DMS153 treated with DMSO at 0.1 percent for 48 hours (cell line): Measurements from ENCODE around the gene WDR19.
"Not testable (repeated sequence)": the region's sequence is repeated elsewhere in the genome, so short reads cannot be mapped to it uniquely, and the experiment has no call there.

Source experiments
- DNase-seq: peaks from one replicate; lab custom pipeline; 2025; ENCODE audit not compliant: unreplicated experiment; lab: John Stamatoyannopoulos, UW

Gene WDR19

DNA sequence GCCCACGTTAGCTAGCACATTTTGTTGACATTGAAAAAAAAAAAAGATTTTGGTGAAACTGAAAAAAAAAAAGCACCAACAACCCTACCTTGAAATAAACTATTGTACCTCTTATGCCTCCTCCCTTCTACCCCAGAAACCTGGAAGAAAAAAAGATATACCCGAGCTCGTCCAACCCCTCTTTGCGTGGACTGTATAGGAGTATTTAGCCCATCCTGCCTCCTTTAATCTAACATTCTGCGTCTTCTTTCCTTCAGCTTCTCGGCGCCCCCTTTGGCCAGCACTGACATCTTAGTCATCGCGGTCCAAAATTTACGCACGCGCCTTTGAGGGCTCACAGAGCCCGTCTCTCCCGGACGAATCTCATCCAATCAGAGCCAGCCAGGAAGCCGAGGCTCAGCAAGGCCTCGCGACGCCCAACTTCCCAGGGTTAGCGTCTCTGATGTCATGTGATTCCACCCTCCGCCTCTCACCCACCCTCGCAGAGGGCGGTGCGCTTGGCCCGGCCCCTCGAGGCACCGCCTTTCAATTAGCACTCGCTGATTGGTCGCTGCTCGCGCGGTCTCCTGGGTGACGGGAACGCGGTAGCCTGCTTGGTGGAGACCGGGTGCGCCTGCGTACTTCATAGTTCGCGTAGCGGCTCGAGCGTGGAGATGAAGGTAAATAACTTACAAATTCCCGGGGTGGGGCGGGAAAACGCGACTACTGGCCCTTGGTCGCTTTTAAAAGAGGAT lies at the start of gene WDR19:
WDR19 (plus strand) TSS at position 625 of the 734 bp plus-strand sequence; CDS start at position 654, 29 bp downstream.
- peak; percentile 85 for DNase-seq

DNA sequence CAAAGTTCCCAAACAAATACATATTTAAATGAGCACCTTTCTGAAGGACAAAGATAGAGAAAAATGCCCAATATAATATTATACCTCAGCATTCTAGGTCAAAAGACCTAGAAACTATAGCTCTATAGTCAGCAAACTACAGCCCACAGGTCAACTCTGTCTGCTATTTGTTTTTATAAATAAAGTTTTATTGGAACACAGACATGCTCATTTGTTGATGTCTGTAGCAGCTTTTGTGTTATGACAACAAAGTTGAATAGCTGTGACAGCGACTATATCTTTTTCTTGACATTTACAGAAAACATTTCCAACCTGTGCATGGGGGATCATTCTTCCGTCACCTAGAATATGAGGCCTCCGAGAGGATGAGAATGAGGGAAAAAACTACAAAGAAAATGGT lies 48.7 kb upstream of the WDR19 start:
- no peak for DNase-seq

DNA sequence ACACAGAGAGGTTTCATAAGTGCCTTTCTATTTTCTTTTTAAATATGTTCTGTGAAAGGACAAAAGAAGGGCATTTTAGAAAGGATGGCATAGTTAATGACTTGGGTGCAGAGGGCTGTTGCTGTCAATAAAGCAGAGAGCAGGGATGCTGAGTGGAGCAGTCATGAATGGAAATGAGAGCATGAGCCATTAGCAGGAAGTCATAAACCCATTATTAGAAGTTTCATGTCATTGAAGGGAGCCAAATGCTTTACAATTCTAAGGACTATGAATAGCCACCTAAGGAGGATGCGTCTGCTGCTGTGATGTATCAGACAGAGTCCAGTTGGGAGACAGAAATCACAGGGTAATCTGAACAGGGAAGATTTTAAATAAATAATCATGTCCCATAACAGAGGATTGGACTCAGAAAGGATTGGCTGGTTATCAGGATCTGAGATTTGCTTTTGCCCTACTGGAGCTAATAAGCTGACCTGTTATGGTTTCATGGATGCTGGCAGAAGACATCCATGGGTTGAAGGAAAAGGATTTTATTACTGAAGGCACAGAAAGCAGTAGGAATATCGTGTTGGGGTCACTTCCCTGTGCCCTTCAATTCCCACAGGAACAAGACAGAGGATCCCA lies 47.5 kb upstream of the WDR19 start:
- peak; percentile 76 for DNase-seq

DNA sequence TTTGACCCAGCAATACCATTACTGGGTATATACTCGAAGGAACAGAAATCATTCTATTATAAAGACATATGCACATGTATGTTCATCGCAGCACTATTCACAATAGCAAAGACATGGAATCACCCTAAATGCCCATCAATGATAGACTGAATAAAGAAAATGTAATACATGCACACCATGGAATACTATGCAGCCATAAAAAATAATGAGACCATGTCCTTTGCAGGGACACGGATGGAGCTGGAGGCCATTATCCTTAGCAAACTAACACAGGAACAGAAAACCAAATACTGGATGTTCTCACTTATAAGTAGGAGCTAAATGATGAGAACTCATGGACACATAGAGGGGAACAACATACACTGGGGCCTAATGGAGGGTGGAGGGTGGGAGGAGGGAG lies 44.1 kb upstream of the WDR19 start:
- not testable (repeated sequence) for DNase-seq

DNA sequence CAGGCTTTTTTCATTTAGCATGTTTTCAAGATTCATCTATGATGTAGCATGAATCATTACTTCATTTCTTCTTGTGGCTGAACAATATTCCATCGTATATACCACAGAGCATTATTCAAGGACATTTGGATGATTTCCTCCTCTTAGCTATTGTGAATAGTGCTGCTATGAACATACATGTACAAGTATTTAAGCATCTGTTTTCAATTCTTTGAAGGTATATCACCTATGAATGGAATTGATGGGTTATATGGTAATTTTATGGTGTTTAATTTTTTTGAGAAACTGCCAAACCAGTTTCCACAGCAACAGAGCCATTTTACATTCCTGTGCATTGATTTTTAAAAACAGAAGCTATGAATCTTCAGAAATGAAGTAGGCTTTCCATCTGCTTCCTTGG lies 36.1 kb upstream of the WDR19 start:
- DNase-seq: no peak

DNA sequence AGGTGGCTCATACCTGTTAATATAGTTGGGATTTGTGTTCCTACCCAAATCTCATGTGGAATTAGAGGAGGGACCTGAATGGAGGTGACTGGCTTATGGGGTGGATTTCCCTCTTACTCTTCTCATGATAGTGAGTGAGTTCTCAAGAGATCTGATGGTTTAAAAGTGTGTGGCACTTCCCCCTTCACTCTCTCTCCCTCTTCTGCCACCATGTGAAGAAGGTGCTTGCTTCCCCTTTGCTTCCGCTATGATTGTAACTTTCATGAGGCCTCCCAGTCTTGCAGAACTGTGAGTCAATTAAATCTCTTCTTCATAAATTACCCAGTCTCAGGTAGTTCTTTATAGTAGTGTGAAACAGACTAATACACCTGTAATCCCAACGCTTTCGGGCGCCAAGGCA lies 28.3 kb upstream of the WDR19 start:
- no peak for DNase-seq

DNA sequence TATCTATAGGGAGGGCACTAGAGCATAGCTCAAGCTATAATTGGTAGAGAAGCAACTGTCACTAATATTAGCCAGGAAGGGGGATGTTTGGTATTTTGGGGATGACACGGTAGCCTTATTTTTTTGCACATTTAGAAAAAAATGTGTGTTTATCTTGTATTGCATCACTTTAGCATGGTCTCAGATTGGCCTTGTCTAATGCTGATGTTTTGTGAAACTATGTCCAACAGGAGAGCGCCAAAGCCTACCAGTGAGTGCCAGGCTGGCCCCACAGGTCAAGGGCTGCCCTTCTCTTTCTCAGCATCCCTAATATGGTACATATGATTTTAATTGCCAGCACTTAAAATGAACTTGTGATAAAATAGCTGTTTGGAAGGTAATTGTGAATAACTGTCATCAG lies 24.8 kb upstream of the WDR19 start:
- no peak for DNase-seq

DNA sequence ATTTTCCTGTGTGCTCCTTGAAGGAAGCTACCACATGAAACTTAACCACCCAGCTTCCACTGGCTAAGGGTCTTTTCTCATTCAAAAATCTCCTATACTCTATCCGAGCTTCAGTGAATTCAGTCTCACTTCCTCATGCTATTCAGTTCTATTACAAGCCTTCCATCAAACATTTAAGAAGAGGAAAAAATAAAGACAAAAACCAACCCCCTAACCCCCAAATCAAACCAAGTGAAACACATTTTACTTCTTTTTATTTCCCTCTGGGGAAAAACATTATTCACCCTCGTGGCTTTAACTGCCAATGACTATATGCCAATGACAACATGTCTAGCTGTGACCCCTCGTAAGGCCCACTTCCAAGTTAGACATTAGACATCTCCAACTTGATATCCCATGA lies 16.2 kb upstream of the WDR19 start:
- no peak for DNase-seq

DNA sequence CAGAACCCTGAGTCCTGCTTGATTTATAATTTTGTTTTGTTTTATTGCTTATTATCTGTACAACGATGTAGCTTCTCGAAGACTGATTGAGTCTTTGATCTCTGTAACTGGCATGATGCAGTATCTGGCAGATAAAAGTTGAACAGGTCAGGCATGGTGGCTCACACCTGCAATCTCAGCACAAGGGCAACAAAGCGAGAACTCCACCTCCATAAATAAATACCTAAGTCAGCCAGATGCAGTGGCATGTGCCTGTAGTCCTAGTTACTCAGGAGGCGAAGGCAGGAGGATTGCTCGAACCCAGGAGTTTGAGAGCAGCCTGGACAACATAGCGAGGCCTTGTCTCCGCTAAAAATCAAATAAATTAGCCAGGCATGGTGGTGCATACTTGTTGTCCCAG lies 15.7 kb upstream of the WDR19 start:
- DNase-seq: no peak

DNA sequence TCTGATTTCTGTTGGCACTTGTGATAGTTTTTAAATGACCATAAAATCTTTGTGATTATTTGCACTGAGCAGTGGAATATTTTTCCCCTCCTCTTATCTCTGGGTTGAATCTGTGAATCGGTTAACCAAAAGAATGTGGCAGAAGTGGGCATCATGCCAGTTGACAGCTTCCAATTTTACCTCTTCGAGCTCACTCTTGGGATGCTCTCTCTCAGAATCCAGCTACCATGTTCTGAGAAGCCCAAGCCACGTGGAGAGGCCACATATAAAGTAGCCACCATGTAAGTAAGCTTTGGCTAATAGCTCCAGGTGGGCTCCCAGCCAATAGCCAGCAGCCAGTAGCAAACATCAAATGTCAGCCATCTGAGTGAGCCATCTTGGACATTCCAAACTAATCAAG lies 12.9 kb upstream of the WDR19 start:
- DNase-seq: no peak

DNA sequence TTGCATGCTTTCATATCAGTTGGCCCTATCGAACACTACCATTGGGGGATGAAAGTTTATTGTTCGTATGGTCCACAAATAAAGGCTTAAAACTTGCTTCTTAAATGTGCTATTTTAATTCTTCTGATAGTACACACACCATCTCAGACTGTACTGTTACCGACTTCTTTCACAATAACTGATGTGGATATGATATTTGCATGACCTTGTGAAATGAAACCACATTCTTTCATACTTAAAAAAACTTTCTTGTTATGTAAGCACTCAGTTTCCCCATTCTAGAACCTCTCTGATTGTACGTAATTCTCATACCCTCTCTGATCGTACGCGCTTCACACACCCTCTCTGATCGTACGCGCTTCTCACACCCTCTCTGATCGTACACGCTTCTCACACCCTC lies 12.0 kb upstream of the WDR19 start:
- DNase-seq: no peak

DNA sequence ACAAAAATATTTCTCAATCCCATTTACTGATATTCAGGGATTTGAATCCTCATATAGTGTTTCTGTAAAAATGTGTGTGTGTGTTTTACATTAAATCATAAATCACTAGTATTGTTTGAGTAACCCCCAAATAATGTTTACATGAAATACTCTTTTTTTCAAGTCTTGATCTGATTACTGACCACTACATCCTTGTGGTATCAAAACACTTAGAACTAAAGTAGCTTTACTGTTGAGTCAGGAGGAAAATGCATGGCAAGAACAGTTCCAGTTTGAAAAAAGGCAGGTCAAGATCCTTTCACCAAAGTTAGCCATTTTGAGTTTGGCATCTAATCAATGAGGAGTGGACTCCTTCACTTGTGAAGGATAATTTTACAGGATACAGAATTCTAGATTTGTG lies 3.6 kb upstream of the WDR19 start:
- DNase-seq: no peak

DNA sequence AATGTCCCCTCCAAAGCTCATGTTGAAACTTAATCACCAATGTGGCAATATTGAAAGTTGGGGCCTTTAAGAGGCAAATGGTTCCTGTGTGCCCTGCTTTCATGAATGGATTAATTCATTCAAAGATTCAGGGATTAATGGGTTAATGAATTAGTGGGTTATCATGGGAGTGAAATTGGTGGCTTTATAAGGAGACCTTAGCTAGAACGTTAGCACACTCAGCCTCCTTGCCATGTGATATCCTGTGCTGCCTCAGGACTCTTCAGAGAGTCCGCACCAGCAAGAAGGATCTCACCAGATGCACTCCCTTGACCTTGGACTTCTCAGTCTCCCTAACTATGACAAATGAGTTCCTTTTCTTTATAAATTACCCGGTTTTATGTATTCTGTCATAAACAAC lies 2.6 kb upstream of the WDR19 start:
- DNase-seq: no peak

DNA sequence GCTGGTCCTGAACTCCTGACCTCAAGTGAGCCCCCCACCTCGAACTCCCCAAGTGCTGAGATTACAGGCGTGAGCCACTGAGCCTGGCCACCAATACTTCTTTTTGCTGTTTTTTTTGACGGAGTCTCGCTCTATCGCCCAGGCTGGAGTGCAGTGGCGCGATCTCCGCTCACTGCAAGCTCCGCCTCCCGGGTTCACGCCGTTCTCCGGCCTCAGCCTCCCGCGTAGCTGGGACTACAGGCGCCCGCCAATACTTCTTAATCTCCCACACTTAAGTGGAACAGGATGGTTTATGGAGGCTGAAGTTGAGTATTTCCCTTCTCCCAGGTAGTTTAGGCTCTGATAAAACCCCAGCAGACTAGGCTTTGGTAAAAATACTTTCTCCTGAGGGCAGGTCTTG lies 1.7 kb upstream of the WDR19 start:
- DNase-seq: not testable (repeated sequence)

DNA sequence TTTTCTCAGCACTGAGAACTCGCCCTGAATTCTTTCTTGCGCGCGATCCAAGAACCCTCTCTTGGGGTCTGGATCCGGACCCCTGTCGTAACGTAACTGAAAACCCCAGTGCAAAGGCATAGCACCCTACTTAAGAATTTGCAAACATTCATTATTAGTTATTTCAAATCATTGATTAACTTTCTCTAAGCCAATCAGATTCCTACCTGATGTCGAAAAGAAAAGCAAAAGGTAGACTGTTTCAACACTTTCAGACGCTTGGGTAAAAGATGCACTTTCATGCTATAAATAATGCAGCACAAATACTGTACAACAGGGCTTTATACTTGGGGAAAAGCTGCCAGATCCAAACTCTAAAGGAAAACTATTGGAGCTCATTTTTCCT lies 817 bp upstream of the WDR19 start:
- DNase-seq: no peak

DNA sequence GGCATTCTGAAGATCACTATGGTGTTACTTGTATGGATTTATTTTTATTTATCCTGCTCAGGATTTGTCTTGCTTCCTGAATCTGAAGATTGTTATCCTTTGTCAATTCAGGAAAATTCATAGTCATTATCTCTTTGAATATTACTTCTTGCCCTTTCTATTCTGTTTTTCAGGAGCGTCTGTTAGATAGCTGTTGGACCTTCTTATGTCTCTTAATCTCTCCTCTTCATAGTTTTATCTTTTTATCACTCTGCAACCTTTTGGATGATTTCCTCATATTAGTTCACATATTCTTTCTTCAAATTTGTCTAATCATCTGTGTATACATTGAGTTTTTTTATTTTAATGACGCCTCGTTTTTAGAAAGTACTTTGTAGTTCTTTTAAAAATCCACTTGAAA lies 19.6 kb downstream of the WDR19 start:
- DNase-seq: no peak

DNA sequence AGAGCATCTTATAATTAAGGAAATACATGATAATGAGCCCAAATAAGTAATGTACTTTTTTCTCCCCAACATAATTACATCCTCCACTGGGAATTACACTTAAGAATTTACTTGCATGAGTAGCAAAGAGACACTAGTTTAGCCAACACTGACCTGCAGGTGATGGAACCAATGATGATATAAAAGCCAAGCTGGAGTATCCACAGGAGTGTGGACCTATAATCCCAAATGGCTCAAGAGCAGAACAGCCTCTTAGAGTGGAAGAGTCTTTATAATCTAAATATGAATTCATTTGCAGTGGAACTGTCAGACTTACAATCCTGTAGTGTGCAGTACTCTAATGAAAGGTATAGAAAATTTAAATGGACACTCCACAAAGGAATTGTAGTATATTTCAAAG lies 22.2 kb downstream of the WDR19 start:
- DNase-seq: no peak

DNA sequence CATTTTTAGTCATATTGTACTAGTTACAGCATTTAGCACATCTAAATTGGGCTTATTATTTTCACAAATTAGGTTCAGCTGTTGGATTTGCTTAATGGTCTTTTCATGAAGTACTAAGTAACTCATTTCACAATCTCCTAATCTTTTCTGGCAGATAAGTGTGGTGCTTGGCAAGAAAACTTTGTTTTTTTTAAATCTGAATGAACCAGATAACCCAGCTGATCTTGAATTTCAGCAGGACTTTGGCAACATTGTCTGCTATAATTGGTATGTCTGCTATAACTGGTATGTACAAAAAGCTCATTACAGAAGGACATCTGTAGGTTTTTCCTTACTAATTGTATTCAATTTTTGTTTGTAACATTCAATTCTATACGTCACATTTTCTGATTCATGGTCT lies 22.7 kb downstream of the WDR19 start:
- DNase-seq: no peak

DNA sequence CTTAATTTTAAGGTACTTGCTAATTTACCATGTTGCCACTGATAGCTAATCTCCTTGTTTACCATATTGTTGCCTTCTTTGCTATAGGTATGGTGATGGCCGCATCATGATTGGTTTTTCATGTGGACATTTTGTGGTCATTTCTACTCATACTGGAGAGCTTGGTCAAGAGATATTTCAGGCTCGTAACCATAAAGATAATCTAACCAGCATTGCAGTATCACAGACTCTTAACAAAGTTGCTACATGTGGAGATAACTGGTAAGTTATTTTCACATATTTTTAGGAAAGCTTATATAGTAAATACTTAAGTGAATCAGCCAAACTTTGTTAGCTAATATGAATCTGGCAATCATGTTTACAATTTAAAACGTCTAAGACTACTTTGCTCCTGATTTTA lies 23.1 kb downstream of the WDR19 start:
- DNase-seq: no peak

DNA sequence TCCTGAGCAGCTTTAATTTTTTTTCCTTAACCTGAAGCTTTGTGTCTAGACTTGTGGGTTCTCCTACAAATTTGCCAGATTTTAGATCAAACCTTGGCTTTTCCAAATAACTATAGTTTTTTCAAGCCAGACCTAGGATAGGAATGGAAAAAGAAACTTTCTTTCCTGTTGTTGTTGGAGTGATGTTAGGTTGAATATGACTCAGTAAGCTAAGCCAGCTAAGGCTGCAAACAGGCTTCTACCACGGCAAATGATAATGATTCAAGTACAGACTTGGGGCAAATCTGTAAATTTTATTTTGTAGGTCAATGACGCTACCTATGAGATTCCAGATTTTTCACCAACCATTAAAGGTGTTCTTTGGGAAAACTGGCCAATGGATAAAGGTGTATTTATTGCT lies 45.6 kb downstream of the WDR19 start:
- no peak for DNase-seq

DNA sequence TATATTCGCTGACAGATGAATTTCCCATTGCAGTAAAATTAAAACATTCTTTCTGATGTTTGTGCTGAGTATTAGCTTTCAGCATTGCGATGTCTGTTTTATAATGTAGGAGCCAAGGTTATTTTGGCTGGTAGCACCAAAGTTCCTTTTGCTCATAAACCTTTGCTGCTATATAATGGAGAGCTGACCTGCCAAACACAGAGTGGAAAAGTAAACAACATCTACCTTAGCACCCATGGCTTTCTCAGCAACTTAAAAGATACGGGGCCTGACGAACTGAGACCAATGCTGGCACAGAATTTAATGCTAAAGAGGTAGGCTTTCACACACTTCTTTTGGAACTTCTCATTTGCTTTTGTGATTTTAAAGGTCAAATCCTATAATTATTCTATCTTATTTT lies 46.0 kb downstream of the WDR19 start:
- peak; percentile 0 for DNase-seq

DNA sequence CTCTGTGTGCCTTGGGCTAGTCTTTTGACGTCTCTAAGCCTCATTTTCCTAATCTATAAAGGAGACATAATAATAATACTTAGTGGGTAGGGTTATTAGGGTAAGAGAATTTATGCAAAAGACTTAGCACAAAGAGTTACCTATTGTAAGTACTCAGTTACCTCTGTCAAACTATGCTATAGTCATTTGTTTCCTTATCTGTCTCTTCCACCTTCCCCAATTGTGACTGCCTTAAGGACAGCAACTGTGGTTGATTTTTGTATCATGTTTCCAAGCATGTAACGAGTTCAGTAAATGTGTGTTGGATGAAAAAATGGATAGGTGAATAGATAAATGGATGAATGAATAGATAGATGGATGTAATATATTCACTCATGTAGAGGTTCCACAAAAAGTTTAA lies 48.1 kb downstream of the WDR19 start:
- DNase-seq: no peak

DNA sequence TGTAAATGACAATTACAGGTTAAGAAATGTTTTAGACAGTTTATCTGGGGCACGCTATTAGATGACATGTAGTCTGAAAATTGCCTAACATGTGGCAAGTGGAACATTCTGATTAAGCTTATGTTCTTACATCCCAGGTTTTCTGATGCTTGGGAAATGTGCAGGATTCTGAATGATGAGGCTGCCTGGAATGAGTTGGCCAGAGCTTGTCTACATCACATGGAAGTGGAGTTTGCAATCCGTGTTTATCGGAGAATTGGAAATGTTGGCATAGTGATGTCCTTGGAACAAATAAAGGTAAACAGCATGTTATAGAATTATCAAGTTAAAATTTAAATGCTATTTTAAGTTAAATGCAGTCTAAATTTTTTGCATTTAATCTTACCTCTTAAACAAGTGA lies 49.3 kb downstream of the WDR19 start:
- DNase-seq: no peak
